Vagina (tissue), 2 donors: Measurements from ENCODE around the gene ERCC4.

Source experiments
- CTCF ChIP-seq, 3 experiments: fragments of 450-650 bp in 2 of 3; fragments of 200-600 bp in 1 of 3; sonication (generic) in 1 of 3; IDR thresholded peaks; one replicate each; pipeline ENCODE4 v1.5.1; 2017 to 2019; ENCODE audit warnings: antibody characterized with exemption in 3 of 3, mild to moderate bottlenecking in 2 of 3, moderate library complexity in 2 of 3
- POLR2A ChIP-seq, 2 donors: fragments of 450-650 bp; IDR thresholded peaks; one replicate each; pipeline ENCODE4 v1.6.1; 2017; ENCODE audit warnings: antibody characterized with exemption in 2 of 2, mild to moderate bottlenecking in 2 of 2, moderate library complexity in 2 of 2

DNA sequence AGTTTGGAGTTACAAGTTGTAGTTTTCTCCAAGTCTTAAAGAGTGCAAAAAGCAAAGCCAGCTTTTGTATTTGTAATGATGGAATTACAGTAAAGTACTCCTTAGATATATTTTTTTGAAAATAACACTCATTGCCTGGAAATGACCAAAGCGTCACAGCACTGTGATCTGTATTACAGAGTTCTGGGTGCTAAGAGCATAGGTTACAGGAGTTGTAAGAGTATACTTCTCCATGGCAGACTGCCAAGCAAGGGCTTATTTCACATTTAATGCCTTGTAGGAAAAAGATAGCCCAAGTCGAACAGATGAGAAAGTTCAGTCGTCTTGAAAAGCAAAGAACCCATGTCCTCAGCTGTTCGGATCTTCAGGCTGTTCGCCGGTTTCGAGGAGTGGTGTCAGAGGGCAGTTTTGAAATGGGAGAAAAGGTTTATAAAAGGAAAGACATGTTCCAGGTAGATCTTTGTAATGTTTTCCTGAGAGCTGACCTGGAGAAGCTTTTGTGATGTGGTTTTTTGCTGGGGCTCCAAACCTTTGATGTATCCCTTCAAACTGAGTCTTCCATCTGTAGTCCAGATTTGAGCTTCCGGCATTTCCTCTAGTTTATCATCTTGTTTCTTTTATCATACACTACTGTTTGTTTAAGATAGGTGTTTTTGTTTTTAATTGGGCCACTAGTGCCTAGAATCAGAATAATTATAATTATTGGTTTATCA, 41.3 kb downstream of the ERCC4 start:
- no peak for TF ChIP-seq CTCF (IDR thresholded peaks at IDR 0.05)
- TF ChIP-seq POLR2A (IDR thresholded peaks at IDR 0.05): no peak
